ENCODE data around the gene ZNF428. TPM values are rescaled to one million over a fixed set of nuclear protein-coding genes. Genes with fewer than 3 reads are reported as not detected.

The ZNF428 gene
- total and polyA plus RNA-seq, 2 experiments from 2014 or later = 21.1 to 23.9 TPM

- TF ChIP-seq ZNF462 (CRISPR knock-in tag; IDR thresholded peaks at IDR 0.05) = no peak
Observed at GRCh38 chr19:43660971-43661360, 41.5 kb upstream of the ZNF428 start (continued).

- Mint-ChIP-seq H3K27me3 (ENCODE audit: insufficient read depth, low read depth, poor library complexity) (peaks cover 10% of the 10 kb centered on the region), H3K36me3 (ENCODE audit: low read depth) (peaks cover 75% of the 10 kb centered on the region), H3K27ac (no peak overlapping the region), H3K4me1 (no peaks in the 10 kb centered on the region), H3K9me3 (no peaks in the 10 kb centered on the region; the same call in 2 of the 3 replicates), H3K4me3 (no peak overlapping the region)
- Histone ChIP-seq H2AFZ (no peak overlapping the region), H3K27me3 (ENCODE audit: insufficient read depth) (no peaks in the 10 kb centered on the region), H3K4me3 (no peak overlapping the region), H3K9me2 (ENCODE audit: insufficient read depth) (no peaks in the 10 kb centered on the region), H3K27ac (ENCODE audit: low read depth) (no peak overlapping the region), H3K4me1 (ENCODE audit: insufficient read depth) (no peaks in the 10 kb centered on the region), H3F3A (replicated peaks; ENCODE audit: low read depth) (no peaks in the 10 kb centered on the region), H3K36me3 (ENCODE audit: insufficient read depth) (no peaks in the 10 kb centered on the region; the same call in 1 of the 2 replicates), H3K4me2 (no peak overlapping the region), H3K79me2 (replicated peaks; ENCODE audit: insufficient read depth) (no peaks in the 10 kb centered on the region), H4K20me1 (replicated peaks; ENCODE audit: insufficient read depth) (no peaks in the 10 kb centered on the region)
- DNase-seq (ENCODE audit: low spot score) (no peak), ATAC-seq (no peak)
- no peak for TF ChIP-seq ZNF331 (CRISPR knock-in tag; IDR thresholded peaks at IDR 0.05; ENCODE audit: low read depth)
- no peak for TF ChIP-seq CTCF (conservative IDR thresholded peaks at IDR 0.05; ENCODE audit: low read depth in 2 of 2)
- no peak for TF ChIP-seq CREB1 (CRISPR knock-in tag; IDR thresholded peaks at IDR 0.05; ENCODE audit: low read depth)
- TF ChIP-seq EZH2 (IDR thresholded peaks at IDR 0.05; ENCODE audit: low read depth, unreplicated experiment) = no peak
- no peak for TF ChIP-seq NANOG (IDR thresholded peaks at IDR 0.05; ENCODE audit: borderline replicate concordance)
- TF ChIP-seq JUNB (IDR thresholded peaks at IDR 0.05; ENCODE audit: unreplicated experiment) = no peak
- TF ChIP-seq ZNF462 (CRISPR knock-in tag; IDR thresholded peaks at IDR 0.05) = no peak
Observed at GRCh38 chr19:43660301-43660970, 41.0 kb upstream of the ZNF428 start.
